ENCODE measurements around the gene MPEG1.

MPEG1 gene

GRCh38 chr11:59171508-59172322 is 41.0 kb downstream of the MPEG1 start, which contains the start of gene DTX4:
Gene DTX4 (plus strand): TSS chr11:59172132. CDS start chr11:59172596, 464 bp downstream.
- in situ Hi-C loops (cut with HindIII; ENCODE audit: low sequenced_read_pairs): no loop called here

- in situ Hi-C loops (cut with HindIII; ENCODE audit: low sequenced_read_pairs): no loop called here
These were observed 48.7 kb downstream of the MPEG1 start for GRCh38 chr11:59164028-59164427.
